GM12878 (cell line): Measurements from ENCODE around the gene FZR1. TPM values are rescaled to one million over a fixed set of nuclear protein-coding genes. Genes with fewer than 3 reads are reported as not detected.

ENCODE experiments used
- ATAC-seq: fragments of 200-7000 bp; cut with Tn5 transposase; 3 replicates; pipeline ENCODE4 v1.9.1; 2020; ENCODE audit warnings: mild to moderate bottlenecking, moderate library complexity
- BruUV-seq: library from RNA; stranded (reverse); fragments of 400-500 nt; replicated peaks from 2 replicates; lab custom pipeline; 2021; lab: Mats Ljungman, UMichigan
- CTCF ChIA-PET: fragments of 300-600 bp; sonication (Branson Sonifier 250); formaldehyde crosslinking; extraction: SDS; loops from one replicate; lab custom pipeline; 2021; ENCODE audit warnings: inconsistent platforms; lab: Yijun Ruan, JAX
- POLR2A ChIA-PET: fragments of 350-600 bp; formaldehyde crosslinking; extraction: SDS; loops from one replicate; lab custom pipeline; 2021; ENCODE audit warnings: inconsistent platforms; lab: Charles Lee
- RAD21 ChIA-PET: fragments of 300-600 bp; sonication (Branson Sonifier 250); formaldehyde crosslinking; loops from one replicate; lab custom pipeline; 2023; ENCODE audit warnings: antibody characterized with exemption; ENCODE audit not compliant: unreplicated experiment; lab: Charles Lee
- SMC1A ChIA-PET: fragments of 300-600 bp; sonication (Branson Sonifier 250); formaldehyde crosslinking; loops from one replicate; lab custom pipeline; 2023; ENCODE audit not compliant: unreplicated experiment, uncharacterized antibody; lab: Charles Lee
- DNase-seq: peaks from one replicate; pipeline ENCODE4 v3.0.0-alpha.2; 2011; ENCODE audit warnings: low read depth, low spot score
- FAIRE-seq: peaks from 3 replicates; lab custom pipeline; 2011; peaks lifted over from hg19 to GRCh38; lab: Jason Lieb, UNC
- H2AFZ ChIP-seq: 2 replicates; pipeline ENCODE4 v1.6.0; 2011; ENCODE audit warnings: low read depth, low read length, control low read depth; ENCODE audit not compliant: control insufficient read depth
- H3K27ac ChIP-seq: 2 replicates; pipeline ENCODE4 v1.5.1; 2011; ENCODE audit warnings: control low read depth; ENCODE audit not compliant: control insufficient read depth, insufficient read depth
- H3K27me3 ChIP-seq, 2 experiments: replicated peaks in 1 of 2; 2 replicates each; pipeline versions ENCODE4 v1.6.0 to v1.6.1; 2011; ENCODE audit warnings: low read length in 1 of 2; ENCODE audit not compliant: control insufficient read depth in 2 of 2, insufficient read depth in 2 of 2
- H3K36me3 ChIP-seq, 2 experiments: 2 replicates each; pipeline ENCODE4 v1.5.1; 2011; ENCODE audit warnings: low read length in 1 of 2; ENCODE audit not compliant: control insufficient read depth in 2 of 2, insufficient read depth in 2 of 2
- H3K4me1 ChIP-seq: 2 replicates; pipeline ENCODE4 v1.6.1; 2011; ENCODE audit warnings: mild to moderate bottlenecking, low read length, moderate library complexity, mixed read lengths; ENCODE audit not compliant: control insufficient read depth, insufficient read depth
- H3K4me2 ChIP-seq: 2 replicates; pipeline ENCODE4 v1.6.0; 2011; ENCODE audit warnings: control low read depth; ENCODE audit not compliant: control insufficient read depth, insufficient read depth
- H3K4me3 ChIP-seq: fragments of 200-600 bp; sonication (generic); 2 replicates; pipeline ENCODE4 v1.5.1; 2016
- H3K79me2 ChIP-seq: 2 replicates; pipeline ENCODE4 v1.6.0; 2011; ENCODE audit warnings: low read length; ENCODE audit not compliant: control insufficient read depth, insufficient read depth
- H3K9ac ChIP-seq: 2 replicates; pipeline ENCODE4 v1.8.0; 2011; ENCODE audit warnings: low read length, control low read depth, mixed read lengths; ENCODE audit not compliant: control insufficient read depth, insufficient read depth
- H3K9me3 ChIP-seq: replicated peaks from 3 replicates; pipeline ENCODE4 v1.5.1; 2011; ENCODE audit warnings: mild to moderate bottlenecking, low read length; ENCODE audit not compliant: control insufficient read depth, insufficient read depth
- H4K20me1 ChIP-seq: 2 replicates; pipeline ENCODE4 v1.6.0; 2011; ENCODE audit not compliant: control insufficient read depth, insufficient read depth
- BACH1 ChIP-seq: fragments of 450-650 bp; IDR thresholded peaks from 2 replicates; pipeline ENCODE4 v1.6.1; 2017; ENCODE audit warnings: mild to moderate bottlenecking, borderline replicate concordance
- DPF2 ChIP-seq: fragments of 450-650 bp; IDR thresholded peaks from 2 replicates; pipeline ENCODE4 v1.6.1; 2017; ENCODE audit warnings: mild to moderate bottlenecking
- EED ChIP-seq: sonication (generic); IDR thresholded peaks from 2 replicates; pipeline ENCODE4 v1.6.1; 2016; ENCODE audit warnings: antibody characterized with exemption, low read depth
- IKZF1 ChIP-seq: fragments of 450-650 bp; conservative IDR thresholded peaks from 2 replicates; pipeline ENCODE4 v1.6.1; 2017; ENCODE audit warnings: antibody characterized with exemption, mild to moderate bottlenecking
- KAT2A ChIP-seq: conservative IDR thresholded peaks from 2 replicates; pipeline ENCODE4 v1.6.1; 2011; ENCODE audit warnings: low read depth, low read length; ENCODE audit not compliant: control insufficient read depth
- MEF2B ChIP-seq: fragments of 450-650 bp; IDR thresholded peaks from 2 replicates; pipeline ENCODE4 v1.6.1; 2018; ENCODE audit warnings: mild to moderate bottlenecking, moderate library complexity; ENCODE audit not compliant: partially characterized antibody, poor library complexity, severe bottlenecking
- MTA3 ChIP-seq: IDR thresholded peaks from 2 replicates; pipeline ENCODE4 v1.6.1; 2012; ENCODE audit warnings: low read length, inconsistent platforms, borderline replicate concordance
- NFXL1 ChIP-seq: fragments of 450-650 bp; IDR thresholded peaks from 2 replicates; pipeline ENCODE4 v1.6.1; 2017; ENCODE audit warnings: antibody characterized with exemption, mild to moderate bottlenecking, borderline replicate concordance
- NR2F1 ChIP-seq: fragments of 450-650 bp; conservative IDR thresholded peaks from 2 replicates; pipeline ENCODE4 v1.6.1; 2017; ENCODE audit warnings: mild to moderate bottlenecking
- POLR2A ChIP-seq: IDR thresholded peaks from 2 replicates; pipeline ENCODE4 v1.6.1; 2011; ENCODE audit warnings: low read depth, mild to moderate bottlenecking, low read length
- RCOR1 ChIP-seq: conservative IDR thresholded peaks from 2 replicates; pipeline ENCODE4 v1.6.1; 2012; ENCODE audit warnings: low read depth, low read length, improper control_type of control experiment
- SMARCA5 ChIP-seq: fragments of 450-650 bp; IDR thresholded peaks from 2 replicates; pipeline ENCODE4 v1.6.1; 2017; ENCODE audit warnings: mild to moderate bottlenecking
- YY1 ChIP-seq: IDR thresholded peaks from 2 replicates; pipeline ENCODE4 v1.6.1; 2011; ENCODE audit warnings: low read depth, mild to moderate bottlenecking, low read length
- ZNF24 ChIP-seq: fragments of 450-650 bp; IDR thresholded peaks from 2 replicates; pipeline ENCODE4 v1.6.1; 2017; ENCODE audit warnings: antibody characterized with exemption, mild to moderate bottlenecking
- WGBS: methylation state at CpG from one replicate; pipeline ENCODE4 v1.1.6; 2016; ENCODE audit warnings: low lambda C conversion rate; ENCODE audit not compliant: insufficient replicate concordance, insufficient coverage; ENCODE audit errors: missing lambda C conversion rate; 5-methylcytosine and 5-hydroxymethylcytosine counted together
- in situ Hi-C: fragments of 300-500 bp; cut with MboI; formaldehyde crosslinking; loops from 9 replicates; pipeline ENCODE4 v1.14.3; 2018; ENCODE audit warnings: mixed read lengths
- intact Hi-C: fragments of 100-400 bp; cut with micrococcal nuclease; formaldehyde crosslinking; loops from one replicate; pipeline ENCODE4 v1.14.2; 2022; ENCODE audit not compliant: unreplicated experiment
- polyA plus RNA-seq, 11 experiments: library from polyadenylated mRNA; depleted of rRNA in 4 of 11; unstranded in 6 of 11; stranded (reverse) in 5 of 11; fragments of >200 nt; fragmentation: Nextera tagmentation in 4 of 11; fragmentation: Illumina TruSeq in 1 of 11; extraction: Ambion mirVana in 4 of 11; extraction: Trizol in 1 of 11; gene quantifications; 1 replicate in 1 of 11; 2 replicates in 10 of 11; pipeline versions ENCODE4 v1.2.1 to v1.2.3, GENCODE V29; 2011 to 2016; ENCODE audit warnings: inconsistent platforms in 2 of 11, missing spikeins in 2 of 11, low read depth in 1 of 11
- total RNA-seq, 4 experiments: library from RNA; depleted of rRNA in 3 of 4; stranded (reverse); fragments of >200 nt in 3 of 4; fragmentation: Illumina TruSeq in 1 of 4; extraction: Trizol in 1 of 4; gene quantifications; 2 replicates each; pipeline versions ENCODE4 v1.2.1 to v1.2.3, GENCODE V29; 2013 to 2021
- TF ChIP-seq, protein P1 (sequence below): fragments of 150-350 bp; IDR thresholded peaks from 2 replicates; pipeline ENCODE4 v1.6.1; 2014; ENCODE audit warnings: mild to moderate bottlenecking, low read depth, low read length
- TF ChIP-seq, protein P2 (sequence below): fragments of 450-650 bp; conservative IDR thresholded peaks from 2 replicates; pipeline ENCODE4 v1.6.1; 2017; ENCODE audit warnings: mild to moderate bottlenecking, moderate library complexity
- TF ChIP-seq, protein P3 (sequence below): IDR thresholded peaks from 2 replicates; pipeline ENCODE4 v1.6.1; 2011; ENCODE audit warnings: low read depth, low read length, improper control_type of control experiment, borderline replicate concordance
- TF ChIP-seq, protein P4 (sequence below): fragments of 450-650 bp; IDR thresholded peaks from 2 replicates; pipeline ENCODE4 v1.6.1; 2017; ENCODE audit warnings: mild to moderate bottlenecking

The FZR1 gene
- total and polyA plus RNA-seq, 10 of the 15 experiments (the other 5 are each of a cell fraction or from before 2014, with no cell fraction given), result 0.11 to 44.2 (median 29.3) TPM

DNA sequence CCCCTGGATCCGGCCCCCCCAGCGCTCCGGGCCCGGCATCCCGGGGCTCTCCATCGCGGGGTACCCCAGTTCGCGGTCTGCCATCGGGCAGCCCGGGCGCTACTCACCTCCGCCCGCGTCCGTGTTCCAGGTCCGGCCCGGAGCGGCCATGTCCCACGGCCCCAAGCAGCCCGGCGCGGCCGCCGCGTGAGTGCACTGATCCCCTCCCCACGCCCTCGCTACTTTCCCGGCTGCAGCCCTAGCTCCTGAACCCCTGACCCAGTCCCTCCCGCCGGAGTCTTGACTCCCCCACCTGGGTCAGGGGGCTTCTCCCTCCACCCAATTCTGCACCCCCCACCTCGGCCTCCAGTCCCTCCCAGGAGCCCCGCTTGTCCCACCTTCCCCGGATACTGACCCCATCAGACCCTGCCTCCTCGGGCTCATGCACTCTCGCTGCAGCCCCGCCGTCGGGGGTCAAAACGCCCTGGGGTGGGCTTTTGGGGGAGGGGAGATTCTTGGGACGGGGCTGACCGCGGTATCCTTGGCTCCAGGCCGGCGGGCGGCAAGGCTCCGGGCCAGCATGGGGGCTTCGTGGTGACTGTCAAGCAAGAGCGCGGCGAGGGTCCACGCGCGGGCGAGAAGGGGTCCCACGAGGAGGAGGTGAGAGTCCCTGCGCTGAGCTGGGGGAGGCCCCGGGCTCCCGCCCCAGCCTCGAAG lies 67.2 kb downstream of the FZR1 start:
- Histone ChIP-seq H3K9ac (peak overlapping the region; percentile 80), H3K27ac (peak overlapping the region; percentile 69), H3K27me3 (no peaks in the 10 kb centered on the region), H4K20me1 (no peaks in the 10 kb centered on the region), H3K9me3 (no peaks in the 10 kb centered on the region), H3K4me3 (peak overlapping the region; percentile 99), H3K36me3 (no peaks in the 10 kb centered on the region; a peak in 2 of 4 replicates), H3K79me2 (peaks cover 3% of the 10 kb centered on the region), H3K4me1 (peaks cover 3% of the 10 kb centered on the region), H3K4me2 (peak overlapping the region; percentile 82), H2AFZ (peak overlapping the region; percentile 58)
- CTCF ChIA-PET, result interaction anchor here (0.9 kb wide), 1 partner anchor 26 kb away, joined by 3 read pairs; no protein-coding TSS in a partner anchor
- POLR2A ChIA-PET, result interaction anchor here (0.6 to 1.5 kb wide), 3 partner anchors 16 to 20 kb away, joined by 3 to 6 read pairs (median 3); partner anchors contain the start of gene MFSD12
- FAIRE-seq (no peak), DNase-seq (no peak), ATAC-seq (peak; percentile 49)
- SMC1A ChIA-PET, result no interaction called here
- TF ChIP-seq, protein P1, sequence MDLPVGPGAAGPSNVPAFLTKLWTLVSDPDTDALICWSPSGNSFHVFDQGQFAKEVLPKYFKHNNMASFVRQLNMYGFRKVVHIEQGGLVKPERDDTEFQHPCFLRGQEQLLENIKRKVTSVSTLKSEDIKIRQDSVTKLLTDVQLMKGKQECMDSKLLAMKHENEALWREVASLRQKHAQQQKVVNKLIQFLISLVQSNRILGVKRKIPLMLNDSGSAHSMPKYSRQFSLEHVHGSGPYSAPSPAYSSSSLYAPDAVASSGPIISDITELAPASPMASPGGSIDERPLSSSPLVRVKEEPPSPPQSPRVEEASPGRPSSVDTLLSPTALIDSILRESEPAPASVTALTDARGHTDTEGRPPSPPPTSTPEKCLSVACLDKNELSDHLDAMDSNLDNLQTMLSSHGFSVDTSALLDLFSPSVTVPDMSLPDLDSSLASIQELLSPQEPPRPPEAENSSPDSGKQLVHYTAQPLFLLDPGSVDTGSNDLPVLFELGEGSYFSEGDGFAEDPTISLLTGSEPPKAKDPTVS, result no peak
- no peak for TF ChIP-seq MEF2B
- TF ChIP-seq EED, result no peak
- TF ChIP-seq BACH1, result peak; percentile 55
- no peak for TF ChIP-seq KAT2A
- TF ChIP-seq, protein P2, sequence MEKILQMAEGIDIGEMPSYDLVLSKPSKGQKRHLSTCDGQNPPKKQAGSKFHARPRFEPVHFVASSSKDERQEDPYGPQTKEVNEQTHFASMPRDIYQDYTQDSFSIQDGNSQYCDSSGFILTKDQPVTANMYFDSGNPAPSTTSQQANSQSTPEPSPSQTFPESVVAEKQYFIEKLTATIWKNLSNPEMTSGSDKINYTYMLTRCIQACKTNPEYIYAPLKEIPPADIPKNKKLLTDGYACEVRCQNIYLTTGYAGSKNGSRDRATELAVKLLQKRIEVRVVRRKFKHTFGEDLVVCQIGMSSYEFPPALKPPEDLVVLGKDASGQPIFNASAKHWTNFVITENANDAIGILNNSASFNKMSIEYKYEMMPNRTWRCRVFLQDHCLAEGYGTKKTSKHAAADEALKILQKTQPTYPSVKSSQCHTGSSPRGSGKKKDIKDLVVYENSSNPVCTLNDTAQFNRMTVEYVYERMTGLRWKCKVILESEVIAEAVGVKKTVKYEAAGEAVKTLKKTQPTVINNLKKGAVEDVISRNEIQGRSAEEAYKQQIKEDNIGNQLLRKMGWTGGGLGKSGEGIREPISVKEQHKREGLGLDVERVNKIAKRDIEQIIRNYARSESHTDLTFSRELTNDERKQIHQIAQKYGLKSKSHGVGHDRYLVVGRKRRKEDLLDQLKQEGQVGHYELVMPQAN, result 0 out of 2 replicates have a peak, but pooled peaks have one; percentile 32
- TF ChIP-seq YY1, result peak; percentile 83
- TF ChIP-seq POLR2A, result peak; percentile 46
- no peak for TF ChIP-seq RCOR1
- TF ChIP-seq SMARCA5, result 0 out of 2 replicates have a peak, but pooled peaks have one; percentile 16
- TF ChIP-seq, protein P3, sequence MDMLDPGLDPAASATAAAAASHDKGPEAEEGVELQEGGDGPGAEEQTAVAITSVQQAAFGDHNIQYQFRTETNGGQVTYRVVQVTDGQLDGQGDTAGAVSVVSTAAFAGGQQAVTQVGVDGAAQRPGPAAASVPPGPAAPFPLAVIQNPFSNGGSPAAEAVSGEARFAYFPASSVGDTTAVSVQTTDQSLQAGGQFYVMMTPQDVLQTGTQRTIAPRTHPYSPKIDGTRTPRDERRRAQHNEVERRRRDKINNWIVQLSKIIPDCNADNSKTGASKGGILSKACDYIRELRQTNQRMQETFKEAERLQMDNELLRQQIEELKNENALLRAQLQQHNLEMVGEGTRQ, result no peak
- TF ChIP-seq MTA3, result no peak
- peak; percentile 19; the same call in 1 of the 2 replicates for TF ChIP-seq NR2F1
- TF ChIP-seq, protein P4, sequence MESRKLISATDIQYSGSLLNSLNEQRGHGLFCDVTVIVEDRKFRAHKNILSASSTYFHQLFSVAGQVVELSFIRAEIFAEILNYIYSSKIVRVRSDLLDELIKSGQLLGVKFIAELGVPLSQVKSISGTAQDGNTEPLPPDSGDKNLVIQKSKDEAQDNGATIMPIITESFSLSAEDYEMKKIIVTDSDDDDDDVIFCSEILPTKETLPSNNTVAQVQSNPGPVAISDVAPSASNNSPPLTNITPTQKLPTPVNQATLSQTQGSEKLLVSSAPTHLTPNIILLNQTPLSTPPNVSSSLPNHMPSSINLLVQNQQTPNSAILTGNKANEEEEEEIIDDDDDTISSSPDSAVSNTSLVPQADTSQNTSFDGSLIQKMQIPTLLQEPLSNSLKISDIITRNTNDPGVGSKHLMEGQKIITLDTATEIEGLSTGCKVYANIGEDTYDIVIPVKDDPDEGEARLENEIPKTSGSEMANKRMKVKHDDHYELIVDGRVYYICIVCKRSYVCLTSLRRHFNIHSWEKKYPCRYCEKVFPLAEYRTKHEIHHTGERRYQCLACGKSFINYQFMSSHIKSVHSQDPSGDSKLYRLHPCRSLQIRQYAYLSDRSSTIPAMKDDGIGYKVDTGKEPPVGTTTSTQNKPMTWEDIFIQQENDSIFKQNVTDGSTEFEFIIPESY, result no peak
- no peak for TF ChIP-seq ZNF24
- peak; percentile 58 for TF ChIP-seq IKZF1
- peak; percentile 34; the same call in 1 of the 2 replicates for TF ChIP-seq DPF2
- TF ChIP-seq NFXL1, result no peak
- in situ Hi-C loops (no loop called here), intact Hi-C loops (loop anchor here (5.0 kb wide), 1 partner anchor 34 kb away; the partner anchor contains the start of gene TBXA2R)
- TSS peak; percentile 69 for BruUV-seq
- 2% methylated on average over 60 of the region's 60 CpGs for WGBS
- RAD21 ChIA-PET, result no interaction called here
